ENCODE results near the gene ADAMTS3. TPM values are rescaled to one million over a fixed set of nuclear protein-coding genes. Genes with fewer than 3 reads are reported as not detected.

ADAMTS3 gene
- total and polyA plus RNA-seq, 2 donors (not counting 3 experiments of a cell fraction or from before 2014, with no cell fraction given) = 0.37 to 1.3 TPM

DNA sequence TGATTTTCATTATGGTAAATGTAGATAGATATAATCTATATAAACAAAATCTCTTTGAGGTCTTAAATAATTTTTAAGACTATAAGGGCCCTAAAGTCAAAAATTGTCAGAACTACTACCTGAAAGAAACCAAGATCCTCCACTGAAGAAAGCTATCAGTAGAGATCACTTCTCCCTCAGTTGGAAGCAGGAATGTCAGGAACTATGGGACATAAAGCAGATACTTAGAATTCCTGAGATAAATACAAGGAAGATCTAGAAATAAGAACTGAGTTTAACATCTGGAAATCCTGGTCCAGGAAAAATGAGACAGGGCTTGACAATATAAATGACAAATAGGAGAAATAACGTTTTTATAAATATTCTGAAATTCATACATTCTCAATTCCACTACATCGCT, 97.2 kb downstream of the ADAMTS3 start:
- intact Hi-C loops (cut with micrococcal nuclease) (no loop called here), dilution Hi-C loops (cut with MboI; ENCODE audit: extremely low pct_ligation_motif_present, low sequenced_read_pairs) (no loop called here)
- H4K20me1 ChIP-seq (replicated peaks; ENCODE audit: control insufficient read depth, extremely low read depth, insufficient read depth, low read length) = no peaks in the 10 kb centered on the region
- no peaks in the 10 kb centered on the region for H3K27me3 ChIP-seq (ENCODE audit: control insufficient read depth in 2 of 2, insufficient read depth in 2 of 2, low read length in 2 of 2)
- H2AFZ ChIP-seq (ENCODE audit: low read depth, low read length) = no peak overlapping the region
- peaks cover 11% of the 10 kb centered on the region for H3K4me1 ChIP-seq (ENCODE audit: control insufficient read depth, extremely low read depth, insufficient read depth, low read length)
- no peak overlapping the region for H3K4me2 ChIP-seq (ENCODE audit: insufficient read depth, low read length)
- TF ChIP-seq, protein P1, sequence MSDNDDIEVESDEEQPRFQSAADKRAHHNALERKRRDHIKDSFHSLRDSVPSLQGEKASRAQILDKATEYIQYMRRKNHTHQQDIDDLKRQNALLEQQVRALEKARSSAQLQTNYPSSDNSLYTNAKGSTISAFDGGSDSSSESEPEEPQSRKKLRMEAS (IDR thresholded peaks at IDR 0.05; ENCODE audit: insufficient read depth, insufficient read length) = no peak
- no peak for TF ChIP-seq GATA2 (IDR thresholded peaks at IDR 0.05; ENCODE audit: insufficient read depth, insufficient read length, low read depth, low read length)
- TF ChIP-seq POLR2AphosphoS5 (IDR thresholded peaks at IDR 0.05; ENCODE audit: insufficient read depth, low read depth, low read length) = no peak
- no peak for TF ChIP-seq MYC (IDR thresholded peaks at IDR 0.05; ENCODE audit: low read depth, low read length)
- TF ChIP-seq, protein P2, sequence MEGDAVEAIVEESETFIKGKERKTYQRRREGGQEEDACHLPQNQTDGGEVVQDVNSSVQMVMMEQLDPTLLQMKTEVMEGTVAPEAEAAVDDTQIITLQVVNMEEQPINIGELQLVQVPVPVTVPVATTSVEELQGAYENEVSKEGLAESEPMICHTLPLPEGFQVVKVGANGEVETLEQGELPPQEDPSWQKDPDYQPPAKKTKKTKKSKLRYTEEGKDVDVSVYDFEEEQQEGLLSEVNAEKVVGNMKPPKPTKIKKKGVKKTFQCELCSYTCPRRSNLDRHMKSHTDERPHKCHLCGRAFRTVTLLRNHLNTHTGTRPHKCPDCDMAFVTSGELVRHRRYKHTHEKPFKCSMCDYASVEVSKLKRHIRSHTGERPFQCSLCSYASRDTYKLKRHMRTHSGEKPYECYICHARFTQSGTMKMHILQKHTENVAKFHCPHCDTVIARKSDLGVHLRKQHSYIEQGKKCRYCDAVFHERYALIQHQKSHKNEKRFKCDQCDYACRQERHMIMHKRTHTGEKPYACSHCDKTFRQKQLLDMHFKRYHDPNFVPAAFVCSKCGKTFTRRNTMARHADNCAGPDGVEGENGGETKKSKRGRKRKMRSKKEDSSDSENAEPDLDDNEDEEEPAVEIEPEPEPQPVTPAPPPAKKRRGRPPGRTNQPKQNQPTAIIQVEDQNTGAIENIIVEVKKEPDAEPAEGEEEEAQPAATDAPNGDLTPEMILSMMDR (IDR thresholded peaks at IDR 0.05; ENCODE audit: extremely low read depth in 1 of 2, insufficient read depth in 1 of 2, low read depth in 1 of 2, low read length in 2 of 2) = no peak
- TF ChIP-seq JUN (IDR thresholded peaks at IDR 0.05; ENCODE audit: borderline replicate concordance, insufficient read depth, insufficient read length, low read depth) = no peak
- TF ChIP-seq EZH2 (IDR thresholded peaks at IDR 0.05; ENCODE audit: borderline replicate concordance, low read depth, low read length, severe bottlenecking) = no peak
- TF ChIP-seq FOS (IDR thresholded peaks at IDR 0.05; ENCODE audit: borderline replicate concordance, insufficient read depth, low read length) = no peak
- no peak for TF ChIP-seq POLR2A (IDR thresholded peaks at IDR 0.05; ENCODE audit: low read depth, low read length)
- H3K9me1 ChIP-seq (replicated peaks; ENCODE audit: control insufficient read depth, extremely low read depth, insufficient read depth, low read length) = no peaks in the 10 kb centered on the region
- no peak for DNase-seq (ENCODE audit: low read depth, low spot score)
- FAIRE-seq = no peak
- H3K4me3 ChIP-seq (replicated peaks in 1 of 3; ENCODE audit: insufficient read depth in 1 of 3, low read depth in 1 of 3, low read length in 3 of 3) = no peak overlapping the region
- no peak overlapping the region for H3K27ac ChIP-seq (ENCODE audit: insufficient read depth, low read depth, low read length)
- BruUV-seq (replicated peaks) = no TSS peak
- ChIA-PET POLR2A (no interaction called here), CTCF (interaction anchor here (1.0 to 3.4 kb wide), 4 partner anchors 62 to 176 kb away, joined by 3 to 21 read pairs (median 4); no protein-coding TSS in a partner anchor)
- no peaks in the 10 kb centered on the region for H3K36me3 ChIP-seq (ENCODE audit: control insufficient read depth in 2 of 2, extremely low read depth in 1 of 2, insufficient read depth in 2 of 2, low read length in 2 of 2)
- no peaks in the 10 kb centered on the region for H3K9me3 ChIP-seq (replicated peaks; ENCODE audit: control insufficient read depth, insufficient read depth, low read length)
- no peaks in the 10 kb centered on the region for H3K79me2 ChIP-seq (ENCODE audit: control insufficient read depth, insufficient read depth, low read length)
- H3K9ac ChIP-seq (replicated peaks; ENCODE audit: extremely low read depth, insufficient read depth, low read length) = no peak overlapping the region
